Ishikawa (cell line): ENCODE measurements around the gene CEP85.
A peak's percentile ranks its signal among the peaks of the same experiment; 100 is the strongest.

Experiments
- CEBPB ChIP-seq: IDR thresholded peaks from 2 replicates; pipeline ENCODE4 v1.6.1; 2012
- CREB1 ChIP-seq: IDR thresholded peaks from 2 replicates; pipeline ENCODE4 v1.6.1; 2012; ENCODE audit warnings: low read depth
- EGR1 ChIP-seq: IDR thresholded peaks from 2 replicates; pipeline ENCODE4 v1.6.1; 2012
- EP300 ChIP-seq: IDR thresholded peaks from 2 replicates; pipeline ENCODE4 v1.6.1; 2012; ENCODE audit warnings: borderline replicate concordance
- FOXM1 ChIP-seq: IDR thresholded peaks from 2 replicates; pipeline ENCODE4 v1.6.1; 2012; ENCODE audit warnings: low read depth, borderline replicate concordance
- NFIC ChIP-seq: IDR thresholded peaks from 2 replicates; pipeline ENCODE4 v1.6.1; 2012
- RAD21 ChIP-seq: IDR thresholded peaks from 2 replicates; pipeline ENCODE4 v1.6.1; 2012; ENCODE audit warnings: low read depth
- TAF1 ChIP-seq: IDR thresholded peaks from 2 replicates; pipeline ENCODE4 v1.6.1; 2012; ENCODE audit warnings: low read depth, mild to moderate bottlenecking
- TCF12 ChIP-seq: IDR thresholded peaks from 2 replicates; pipeline ENCODE4 v1.6.1; 2012; ENCODE audit warnings: low read depth
- TEAD4 ChIP-seq: IDR thresholded peaks from 2 replicates; pipeline ENCODE4 v1.6.1; 2012
- YY1 ChIP-seq: IDR thresholded peaks from 2 replicates; pipeline ENCODE4 v1.6.1; 2012; ENCODE audit warnings: low read depth
- ZBTB7A ChIP-seq: IDR thresholded peaks from 2 replicates; pipeline ENCODE4 v1.6.1; 2012; ENCODE audit warnings: low read depth
- TF ChIP-seq, protein P1 (sequence below): IDR thresholded peaks from 2 replicates; pipeline ENCODE4 v1.6.1; 2012; ENCODE audit warnings: low read depth, mild to moderate bottlenecking
- TF ChIP-seq, protein P2 (sequence below): IDR thresholded peaks from 2 replicates; pipeline ENCODE4 v1.6.1; 2012
- TF ChIP-seq, protein P3 (sequence below): IDR thresholded peaks from 2 replicates; pipeline ENCODE4 v1.6.1; 2012

The CEP85 gene

GRCh38 chr1:26300578-26301275 lies 66.7 kb downstream of the CEP85 start:
- TF ChIP-seq, protein P1, sequence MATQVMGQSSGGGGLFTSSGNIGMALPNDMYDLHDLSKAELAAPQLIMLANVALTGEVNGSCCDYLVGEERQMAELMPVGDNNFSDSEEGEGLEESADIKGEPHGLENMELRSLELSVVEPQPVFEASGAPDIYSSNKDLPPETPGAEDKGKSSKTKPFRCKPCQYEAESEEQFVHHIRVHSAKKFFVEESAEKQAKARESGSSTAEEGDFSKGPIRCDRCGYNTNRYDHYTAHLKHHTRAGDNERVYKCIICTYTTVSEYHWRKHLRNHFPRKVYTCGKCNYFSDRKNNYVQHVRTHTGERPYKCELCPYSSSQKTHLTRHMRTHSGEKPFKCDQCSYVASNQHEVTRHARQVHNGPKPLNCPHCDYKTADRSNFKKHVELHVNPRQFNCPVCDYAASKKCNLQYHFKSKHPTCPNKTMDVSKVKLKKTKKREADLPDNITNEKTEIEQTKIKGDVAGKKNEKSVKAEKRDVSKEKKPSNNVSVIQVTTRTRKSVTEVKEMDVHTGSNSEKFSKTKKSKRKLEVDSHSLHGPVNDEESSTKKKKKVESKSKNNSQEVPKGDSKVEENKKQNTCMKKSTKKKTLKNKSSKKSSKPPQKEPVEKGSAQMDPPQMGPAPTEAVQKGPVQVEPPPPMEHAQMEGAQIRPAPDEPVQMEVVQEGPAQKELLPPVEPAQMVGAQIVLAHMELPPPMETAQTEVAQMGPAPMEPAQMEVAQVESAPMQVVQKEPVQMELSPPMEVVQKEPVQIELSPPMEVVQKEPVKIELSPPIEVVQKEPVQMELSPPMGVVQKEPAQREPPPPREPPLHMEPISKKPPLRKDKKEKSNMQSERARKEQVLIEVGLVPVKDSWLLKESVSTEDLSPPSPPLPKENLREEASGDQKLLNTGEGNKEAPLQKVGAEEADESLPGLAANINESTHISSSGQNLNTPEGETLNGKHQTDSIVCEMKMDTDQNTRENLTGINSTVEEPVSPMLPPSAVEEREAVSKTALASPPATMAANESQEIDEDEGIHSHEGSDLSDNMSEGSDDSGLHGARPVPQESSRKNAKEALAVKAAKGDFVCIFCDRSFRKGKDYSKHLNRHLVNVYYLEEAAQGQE, result no peak
- no peak for TF ChIP-seq CREB1

DNA sequence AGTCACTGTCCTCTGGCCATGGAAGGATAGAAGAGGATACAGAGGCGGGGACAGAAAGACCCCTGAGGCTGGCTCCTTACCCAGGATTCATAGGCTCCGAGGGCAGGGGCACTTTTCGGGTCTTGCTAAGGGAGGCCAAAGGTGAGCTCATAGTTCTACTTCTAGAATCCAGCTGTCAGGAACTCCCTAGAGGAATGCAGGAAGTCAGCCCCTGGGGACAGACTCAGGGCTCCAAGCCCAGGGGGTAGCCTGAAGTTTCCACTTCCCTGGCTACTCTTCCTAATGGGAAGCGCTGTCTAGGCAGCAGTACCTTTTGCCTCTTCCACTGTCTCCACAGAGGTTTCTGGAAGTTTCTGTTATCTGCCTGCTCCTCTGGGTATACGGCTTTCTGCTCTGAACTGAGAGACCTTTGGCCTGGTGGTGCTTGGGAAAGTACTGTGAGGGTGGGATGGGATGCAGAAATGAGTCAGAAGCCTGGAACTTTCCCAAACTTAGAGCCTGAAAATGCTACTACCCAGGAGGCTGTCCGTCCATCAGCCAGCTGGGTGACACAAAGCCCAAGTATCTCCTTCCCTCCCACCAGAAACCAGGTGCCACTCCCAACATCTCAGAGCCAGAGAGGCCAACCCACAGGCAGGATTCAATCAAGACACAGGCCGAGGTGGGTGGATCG lies 68.9 kb downstream of the CEP85 start:
- TF ChIP-seq CEBPB (no peak), TAF1 (no peak), FOXM1 (no peak), EP300 (no peak), RAD21 (no peak), NFIC (no peak), EGR1 (no peak), TCF12 (no peak), YY1 (no peak), CREB1 (no peak), ZBTB7A (no peak), TEAD4 (no peak)
- TF ChIP-seq, protein P1, result no peak
- TF ChIP-seq, protein P2, sequence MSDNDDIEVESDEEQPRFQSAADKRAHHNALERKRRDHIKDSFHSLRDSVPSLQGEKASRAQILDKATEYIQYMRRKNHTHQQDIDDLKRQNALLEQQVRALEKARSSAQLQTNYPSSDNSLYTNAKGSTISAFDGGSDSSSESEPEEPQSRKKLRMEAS, result no peak
- TF ChIP-seq, protein P3, sequence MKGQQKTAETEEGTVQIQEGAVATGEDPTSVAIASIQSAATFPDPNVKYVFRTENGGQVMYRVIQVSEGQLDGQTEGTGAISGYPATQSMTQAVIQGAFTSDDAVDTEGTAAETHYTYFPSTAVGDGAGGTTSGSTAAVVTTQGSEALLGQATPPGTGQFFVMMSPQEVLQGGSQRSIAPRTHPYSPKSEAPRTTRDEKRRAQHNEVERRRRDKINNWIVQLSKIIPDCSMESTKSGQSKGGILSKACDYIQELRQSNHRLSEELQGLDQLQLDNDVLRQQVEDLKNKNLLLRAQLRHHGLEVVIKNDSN, result no peak

- TF ChIP-seq CEBPB, result no peak
- no peak for TF ChIP-seq EGR1
- no peak for TF ChIP-seq RAD21
- TF ChIP-seq, protein P3, result no peak
Observed at GRCh38 chr1:26305667-26306289, 71.8 kb downstream of the CEP85 start.

DNA sequence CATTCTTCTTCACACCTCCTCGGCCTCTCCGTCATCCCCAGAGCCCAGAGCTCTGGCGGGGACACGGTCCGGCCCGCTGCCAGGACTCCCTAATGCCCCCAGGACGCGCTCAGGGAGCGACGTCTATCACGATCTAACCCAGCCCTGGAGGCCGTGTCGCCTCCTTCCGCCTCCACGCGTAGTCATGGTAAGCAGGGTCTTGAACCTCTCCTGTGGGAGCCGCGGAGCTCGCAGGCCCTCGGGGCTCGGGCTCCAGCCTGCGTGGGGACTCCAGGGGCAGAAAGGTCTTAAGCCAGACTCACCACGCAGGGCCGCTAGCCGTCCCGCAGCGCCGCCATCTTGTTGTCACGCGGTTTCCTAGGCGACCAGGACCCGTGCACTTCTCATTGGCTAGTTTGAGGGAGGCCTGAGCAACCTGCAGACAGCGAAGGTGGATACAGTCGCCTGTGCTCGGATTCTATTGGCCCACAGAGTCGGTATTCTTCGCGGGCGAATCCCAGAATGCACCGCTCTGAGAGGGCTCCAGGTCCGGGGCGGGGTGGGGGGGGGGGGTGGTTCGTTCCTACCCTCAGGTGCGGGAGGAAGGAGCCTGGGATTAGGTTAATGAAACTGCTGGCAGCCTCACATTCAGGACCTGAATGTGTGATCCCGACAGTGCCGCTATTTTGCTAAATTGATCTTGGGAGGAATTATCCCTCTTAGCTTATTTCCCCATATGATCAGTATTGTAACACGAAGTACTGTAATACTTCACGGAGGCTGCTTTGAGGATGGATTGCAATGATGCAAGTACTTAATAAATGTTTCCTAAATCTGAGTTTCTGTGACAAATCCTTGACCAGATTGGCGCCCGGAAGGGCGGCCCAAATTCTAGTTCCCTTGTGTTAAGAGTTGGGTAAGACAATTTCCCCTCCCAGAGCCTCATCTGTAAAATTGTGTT lies 72.6 kb downstream of the CEP85 start, which contains the start of gene UBXN11:
Gene UBXN11, minus strand, starts transcription at position 347 of the 940 bp plus-strand sequence. CDS start 3,753 bp downstream, outside the sequence.
- no peak for TF ChIP-seq CEBPB
- TF ChIP-seq, protein P3, result no peak
- no peak for TF ChIP-seq EGR1
- TF ChIP-seq ZBTB7A, result no peak
- peak; percentile 93 for TF ChIP-seq FOXM1
- no peak; the same call in 1 of the 2 replicates for TF ChIP-seq TEAD4
- TF ChIP-seq RAD21, result no peak
- TF ChIP-seq TCF12, result 0 out of 2 replicates have a peak, but pooled peaks have one; percentile 3
- peak; percentile 67 for TF ChIP-seq TAF1
- no peak for TF ChIP-seq CREB1
- TF ChIP-seq, protein P1, result no peak
- TF ChIP-seq EP300, result no peak
- TF ChIP-seq NFIC, result 0 out of 2 replicates have a peak, but pooled peaks have one; percentile 23
- TF ChIP-seq, protein P2, result peak; percentile 85
- peak; percentile 99 for TF ChIP-seq YY1
